Skeletal muscle satellite cell (primary cell): Measurements from ENCODE around the gene MARVELD1.
A peak's percentile ranks its signal among the peaks of the same experiment; 100 is the strongest.

Experiments
- H3K27me3 ChIP-seq: 2 replicates; pipeline ENCODE4 v1.7.0; 2013; ENCODE audit warnings: low read length; ENCODE audit not compliant: control insufficient read depth, insufficient read depth
- H3K36me3 ChIP-seq: 2 replicates; pipeline ENCODE4 v1.7.0; 2013; ENCODE audit warnings: mild to moderate bottlenecking, control low read depth, low read length; ENCODE audit not compliant: insufficient read depth
- H3K4me1 ChIP-seq: 2 replicates; pipeline ENCODE4 v1.7.0; 2013; ENCODE audit warnings: low read length; ENCODE audit not compliant: control insufficient read depth, insufficient read depth
- H3K4me2 ChIP-seq: 2 replicates; pipeline ENCODE4 v1.7.0; 2013; ENCODE audit warnings: mild to moderate bottlenecking, low read length
- H3K4me3 ChIP-seq: 2 replicates; pipeline ENCODE4 v1.7.0; 2013; ENCODE audit warnings: low read length
- H3K9ac ChIP-seq: 2 replicates; pipeline ENCODE4 v1.7.0; 2013; ENCODE audit warnings: mild to moderate bottlenecking, low read depth, low read length, moderate library complexity
- H3K9me3 ChIP-seq: replicated peaks from 2 replicates; pipeline ENCODE4 v1.7.0; 2013; ENCODE audit warnings: mild to moderate bottlenecking, control low read depth, low read length

MARVELD1 gene

DNA sequence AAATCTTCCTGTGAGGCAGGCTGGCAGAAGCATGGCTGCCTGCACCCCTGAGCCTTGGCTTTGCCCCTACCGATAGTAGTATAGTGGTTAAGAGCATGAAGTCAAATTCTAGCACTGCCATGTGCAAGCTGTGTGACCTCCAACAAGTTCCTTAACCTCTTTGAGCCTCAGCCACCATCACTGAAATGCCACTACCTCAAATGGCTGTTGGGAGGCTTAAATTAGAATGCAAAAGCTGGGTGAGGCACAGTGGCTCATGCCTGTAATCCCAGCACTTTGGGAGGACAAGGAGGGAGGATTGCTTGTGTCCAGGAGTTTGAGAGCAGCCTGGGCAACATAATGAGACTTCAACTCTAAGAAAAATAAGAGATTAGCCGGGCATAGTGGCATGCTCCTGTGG is 49.9 kb downstream of the MARVELD1 start:
- peak overlapping the region; percentile 18 for H3K9ac ChIP-seq
- H3K36me3 ChIP-seq, result peaks cover 32% of the 10 kb centered on the region
- H3K9me3 ChIP-seq, result no peaks in the 10 kb centered on the region
- no peaks in the 10 kb centered on the region for H3K27me3 ChIP-seq
- H3K4me2 ChIP-seq, result no peak overlapping the region
- H3K4me3 ChIP-seq, result no peak overlapping the region
- peaks cover 28% of the 10 kb centered on the region for H3K4me1 ChIP-seq

DNA sequence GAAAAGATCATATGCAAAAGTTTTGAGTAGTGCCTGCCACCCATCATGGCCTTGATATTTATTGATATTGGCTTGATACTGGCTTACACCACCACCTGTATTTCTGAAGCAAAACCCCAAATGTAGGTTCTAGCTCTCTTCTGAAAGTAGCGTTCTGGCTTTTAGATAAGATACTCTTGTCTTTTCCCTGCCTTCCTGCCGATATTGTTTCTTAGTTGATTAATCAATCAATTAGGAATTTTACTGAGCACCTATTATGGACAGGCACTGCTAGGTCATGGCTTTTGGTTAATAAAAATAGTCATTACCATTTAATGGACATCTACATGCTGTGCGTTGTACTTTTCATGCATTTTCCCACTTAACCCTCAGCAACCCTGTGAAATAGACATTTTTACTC is 50.4 kb downstream of the MARVELD1 start:
- Histone ChIP-seq H3K9ac (no peak overlapping the region), H3K4me1 (peaks cover 28% of the 10 kb centered on the region), H3K36me3 (peaks cover 31% of the 10 kb centered on the region), H3K27me3 (peaks cover under 1% of the 10 kb centered on the region), H3K4me3 (no peak overlapping the region), H3K9me3 (no peaks in the 10 kb centered on the region), H3K4me2 (no peak overlapping the region)

DNA sequence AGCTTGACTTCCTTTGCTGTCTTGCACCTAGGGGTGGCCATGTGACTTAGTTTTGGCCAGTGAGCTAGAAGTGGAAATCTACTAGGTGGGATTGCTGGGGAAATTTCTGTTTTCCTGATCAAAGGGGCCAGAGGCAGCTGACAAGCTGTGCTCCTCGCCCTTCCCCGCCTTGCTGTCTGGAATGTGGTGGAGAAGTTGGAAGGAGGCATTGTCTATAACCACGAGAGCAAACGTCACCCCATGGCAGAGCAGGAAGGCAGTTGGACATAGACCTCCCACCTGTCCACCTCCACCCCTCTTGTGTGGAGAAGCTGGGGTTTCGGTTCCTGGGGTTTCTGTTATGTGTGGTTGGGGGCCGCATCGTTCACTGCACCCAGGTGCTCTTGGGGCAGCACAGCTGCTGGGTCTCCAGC is 51.0 kb downstream of the MARVELD1 start:
- H3K27me3 ChIP-seq, result peaks cover 7% of the 10 kb centered on the region
- no peak overlapping the region for H3K4me2 ChIP-seq
- H3K4me3 ChIP-seq, result no peak overlapping the region
- peaks cover 26% of the 10 kb centered on the region for H3K36me3 ChIP-seq
- H3K9me3 ChIP-seq, result no peaks in the 10 kb centered on the region
- no peak overlapping the region for H3K9ac ChIP-seq
- H3K4me1 ChIP-seq, result peaks cover 28% of the 10 kb centered on the region

DNA sequence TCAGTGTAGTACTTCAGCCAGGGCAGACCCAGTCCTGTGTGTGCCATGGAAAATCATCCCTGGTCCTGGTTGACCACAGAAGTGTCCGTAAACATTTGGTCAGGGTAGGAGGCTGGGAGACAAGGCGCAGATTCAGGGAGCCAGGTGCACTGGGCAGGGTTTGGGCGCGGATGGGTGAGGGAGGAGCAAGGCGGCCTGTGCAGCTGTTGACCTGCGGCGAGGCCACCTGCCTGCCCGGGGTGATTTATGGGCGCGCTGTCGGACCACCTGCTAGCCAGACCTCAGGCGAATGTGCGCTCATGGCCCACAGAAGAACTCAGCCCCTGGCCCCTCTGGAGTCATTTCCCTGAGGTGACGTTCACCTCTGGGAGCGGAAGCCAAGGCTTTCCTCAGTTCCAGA is 51.7 kb downstream of the MARVELD1 start:
- H3K9me3 ChIP-seq, result no peaks in the 10 kb centered on the region

DNA sequence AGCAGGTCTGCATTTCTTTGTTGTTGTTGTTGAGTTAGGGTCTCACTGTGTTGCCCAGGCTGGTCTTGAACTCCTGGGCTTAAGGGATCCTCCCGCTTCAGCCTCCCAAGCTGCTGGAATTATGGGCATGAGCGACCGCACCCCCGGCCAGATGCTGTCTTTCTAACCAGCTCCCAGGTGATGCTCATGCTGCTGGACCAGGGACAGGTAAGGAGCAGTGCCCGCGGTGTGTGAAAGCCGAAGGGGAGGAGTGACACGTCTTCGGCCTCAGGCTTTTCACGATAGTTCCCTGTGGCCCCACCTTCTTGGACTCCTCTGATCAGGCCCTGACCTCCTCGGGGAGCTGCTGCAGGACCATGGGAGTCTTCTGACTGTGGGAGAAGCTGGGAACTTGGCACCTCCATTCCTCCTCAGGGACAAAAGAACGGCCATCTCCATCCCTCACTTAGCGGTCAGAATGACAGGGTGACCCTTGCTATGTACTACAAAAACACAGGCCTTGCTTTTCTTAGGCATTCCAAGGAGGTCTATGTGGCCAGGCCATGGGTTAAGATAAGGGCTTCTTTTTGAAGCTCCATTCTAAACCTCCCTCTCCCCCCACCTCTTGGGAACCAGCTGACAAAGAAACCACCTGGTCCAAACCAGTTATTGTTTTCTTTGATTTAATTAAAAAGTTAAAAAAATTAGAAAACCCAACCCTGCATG is 52.7 kb downstream of the MARVELD1 start:
- Histone ChIP-seq H3K4me1 (peaks cover 28% of the 10 kb centered on the region), H3K9me3 (no peaks in the 10 kb centered on the region), H3K27me3 (peaks cover 23% of the 10 kb centered on the region)

More for the DNA sequence above, 51.7 kb downstream of the MARVELD1 start:
- no peak overlapping the region for H3K9ac ChIP-seq
- no peak overlapping the region for H3K4me3 ChIP-seq
- H3K27me3 ChIP-seq, result peaks cover 12% of the 10 kb centered on the region
- H3K36me3 ChIP-seq, result peaks cover 19% of the 10 kb centered on the region
- peaks cover 28% of the 10 kb centered on the region for H3K4me1 ChIP-seq
- no peak overlapping the region for H3K4me2 ChIP-seq

DNA sequence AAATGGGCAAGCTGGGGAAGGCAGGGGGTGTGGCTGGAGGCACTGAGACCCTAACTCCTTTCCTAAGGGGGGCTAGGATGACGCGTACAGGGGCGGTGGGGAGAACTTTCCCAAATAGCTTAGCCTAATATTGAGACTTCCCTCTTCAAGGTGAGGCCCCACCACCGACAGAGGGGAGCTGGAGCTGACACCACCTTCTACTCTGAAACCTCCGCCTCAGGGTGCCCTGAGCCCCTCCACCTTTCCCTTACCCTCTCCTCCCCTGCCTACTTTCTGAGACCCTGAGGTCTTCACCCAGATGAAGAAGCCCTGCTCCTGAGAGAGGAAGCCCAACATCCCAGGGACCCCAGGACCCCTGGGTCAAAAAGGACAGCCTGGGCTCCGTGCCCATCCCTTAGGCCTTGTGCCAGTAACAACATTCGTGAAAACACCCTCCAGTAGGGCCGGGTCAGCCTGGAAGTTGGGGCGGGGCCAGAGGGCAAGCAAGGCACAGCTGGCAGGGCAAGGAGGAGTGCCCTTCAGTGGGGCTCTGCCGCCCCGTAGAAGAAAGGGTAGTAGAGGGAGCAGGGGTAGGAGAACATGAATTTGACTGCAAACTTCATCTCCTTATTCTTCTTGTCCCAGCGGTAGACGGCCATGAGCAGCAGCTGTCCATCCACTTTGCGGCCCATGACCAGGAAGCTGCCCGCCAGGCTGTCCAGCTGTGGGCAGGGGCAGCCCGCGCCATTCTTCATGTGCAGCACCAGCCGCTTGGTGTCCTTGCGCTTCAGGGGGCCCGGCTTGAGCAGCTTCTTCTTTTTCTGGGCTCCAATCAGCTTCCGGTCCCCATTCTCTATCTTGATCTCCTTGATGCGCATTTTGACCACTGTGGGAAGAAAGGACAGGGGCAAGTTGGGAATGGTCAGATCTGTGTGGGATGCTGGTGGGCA is 53.7 kb downstream of the MARVELD1 start:
- Histone ChIP-seq H3K4me1 (peaks cover 26% of the 10 kb centered on the region), H3K4me3 (no peak overlapping the region), H3K9ac (no peak overlapping the region), H3K27me3 (peaks cover 29% of the 10 kb centered on the region), H3K4me2 (no peak overlapping the region), H3K36me3 (peaks cover 2% of the 10 kb centered on the region), H3K9me3 (no peaks in the 10 kb centered on the region)

More for the DNA sequence above, 52.7 kb downstream of the MARVELD1 start:
- H3K4me2 ChIP-seq, result no peak overlapping the region
- no peak overlapping the region for H3K4me3 ChIP-seq
- H3K36me3 ChIP-seq, result peaks cover 12% of the 10 kb centered on the region
- no peak overlapping the region for H3K9ac ChIP-seq
